HG03139 (cell line): ENCODE data around the gene BID.

Experiments used
- ATAC-seq: cut with Tn5 transposase; IDR thresholded peaks from one replicate; pipeline ENCODE4 v1.9.1; 2021; ENCODE audit not compliant: unreplicated experiment

Gene BID

DNA sequence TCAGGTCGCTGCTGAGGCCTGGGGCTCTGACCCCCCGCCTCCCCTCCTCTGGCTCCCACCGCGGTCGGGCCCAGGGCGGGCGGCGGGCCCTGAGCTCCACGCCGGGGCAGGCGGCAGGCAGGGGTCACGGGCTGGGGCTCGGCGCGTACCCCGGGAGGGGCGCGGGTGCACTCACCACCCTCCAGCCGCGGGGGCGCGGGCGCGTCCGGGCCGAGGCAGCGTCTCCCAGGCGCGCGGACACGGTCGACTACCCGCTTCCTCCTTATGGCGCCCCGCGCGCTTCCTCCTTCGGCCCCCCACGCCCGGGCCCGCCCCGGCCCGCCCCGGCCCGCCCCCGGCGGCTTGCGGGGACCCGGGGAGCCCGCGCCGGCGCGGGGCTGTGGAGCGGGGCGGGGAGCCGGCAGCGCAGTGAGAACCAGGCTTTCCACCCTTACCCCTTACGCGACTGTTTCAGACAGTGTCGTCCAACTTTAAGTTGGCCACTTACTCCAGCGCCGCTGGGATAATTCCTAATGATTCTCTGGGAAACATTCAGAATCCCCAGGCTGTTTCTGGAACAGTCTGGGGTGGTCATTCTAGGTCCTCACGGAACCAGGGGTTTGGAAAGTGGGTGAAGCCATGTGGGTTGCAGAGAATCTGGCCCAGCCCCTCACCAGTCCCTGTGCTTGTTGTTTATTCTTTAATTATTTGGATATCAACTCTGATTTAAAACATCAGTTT lies at the start of gene BID:
Gene BID (minus strand): TSS at position 264 of the 720 bp plus-strand sequence. CDS start 24,353 bp downstream, outside the sequence.
- no peak for ATAC-seq

DNA sequence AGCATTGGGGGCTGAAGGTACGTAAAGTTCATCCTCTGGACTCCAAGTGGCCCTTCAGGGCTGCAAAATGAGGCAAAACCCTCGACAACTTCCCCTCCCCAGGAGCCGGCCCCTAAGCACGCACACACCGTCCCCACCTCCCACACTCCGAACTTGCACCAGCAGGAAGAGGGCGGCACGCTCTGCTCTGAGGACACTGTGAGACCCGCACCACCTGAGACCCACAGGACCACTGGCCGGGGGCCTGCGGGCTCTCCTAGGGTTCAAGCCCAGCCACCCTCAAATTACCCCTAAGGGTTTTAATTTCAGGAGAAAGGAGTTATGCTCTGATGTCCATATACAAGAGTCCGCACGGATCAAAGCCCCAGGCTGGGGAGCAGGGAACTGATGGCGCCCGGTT lies 49.7 kb upstream of the BID start:
- no peak for ATAC-seq

DNA sequence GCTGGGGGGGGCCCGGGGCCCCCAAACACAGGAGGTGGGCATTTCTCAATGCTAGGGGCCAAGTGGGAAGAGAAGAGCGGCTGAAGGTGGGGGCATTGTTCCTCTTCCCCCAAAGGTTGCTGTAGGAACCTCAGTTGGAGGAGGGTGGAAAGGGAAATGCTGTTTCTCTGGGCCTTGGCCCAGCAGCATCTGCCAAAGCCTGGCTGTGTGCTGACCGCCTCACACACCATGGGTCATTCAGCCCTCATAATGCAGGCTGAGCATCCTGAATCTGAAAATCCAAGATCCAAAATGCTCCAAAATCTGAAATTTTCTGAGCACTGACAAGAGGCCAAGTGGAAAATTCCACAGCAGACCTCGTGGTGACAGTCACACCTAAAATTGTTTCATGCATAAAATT lies 49.0 kb upstream of the BID start:
- no peak for ATAC-seq

DNA sequence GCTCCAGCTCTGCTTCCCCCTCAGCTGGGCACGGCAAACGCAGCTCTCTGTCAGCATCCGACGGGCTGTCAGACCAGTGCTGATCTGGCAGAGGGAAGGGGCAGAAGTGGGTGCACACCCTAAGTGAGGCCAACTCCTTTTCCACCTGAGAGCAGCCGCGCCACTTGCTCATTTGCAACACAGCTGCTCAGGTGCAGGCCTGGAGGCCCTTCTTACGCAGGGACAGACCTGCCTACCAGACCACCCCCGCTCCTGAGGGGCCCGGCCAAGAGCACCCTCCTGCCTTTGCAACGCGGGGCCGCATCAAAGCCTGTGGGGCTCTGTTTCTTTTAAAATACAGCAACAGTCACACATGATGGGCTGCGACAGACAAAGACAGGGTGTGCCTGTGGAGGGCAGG lies 47.8 kb upstream of the BID start:
- ATAC-seq: no peak

DNA sequence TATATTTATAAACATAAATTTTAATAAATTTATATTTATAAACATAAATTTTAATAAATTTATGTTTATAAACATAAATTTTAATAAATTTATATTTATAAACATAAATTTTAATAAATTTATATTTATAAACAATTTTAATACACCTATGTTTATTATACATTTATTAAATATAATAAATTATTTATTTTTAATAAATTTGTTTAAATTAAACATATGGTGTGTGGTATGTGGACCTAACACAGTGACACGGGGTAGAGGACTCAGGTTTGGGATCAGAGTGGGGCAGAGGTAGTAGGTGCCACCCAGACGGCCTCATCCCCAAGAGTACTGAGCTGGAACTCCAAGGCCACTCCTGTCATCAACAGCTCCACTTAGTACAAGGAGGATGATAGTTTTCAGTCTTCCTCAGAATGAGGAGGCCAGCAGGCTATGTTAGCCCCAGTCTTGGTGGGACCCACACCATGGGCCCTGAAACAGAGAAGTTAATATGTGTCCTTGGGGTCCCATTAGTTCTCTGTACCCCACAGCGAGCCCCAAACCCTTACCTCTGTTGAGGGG lies 46.7 kb upstream of the BID start:
- ATAC-seq: no peak

DNA sequence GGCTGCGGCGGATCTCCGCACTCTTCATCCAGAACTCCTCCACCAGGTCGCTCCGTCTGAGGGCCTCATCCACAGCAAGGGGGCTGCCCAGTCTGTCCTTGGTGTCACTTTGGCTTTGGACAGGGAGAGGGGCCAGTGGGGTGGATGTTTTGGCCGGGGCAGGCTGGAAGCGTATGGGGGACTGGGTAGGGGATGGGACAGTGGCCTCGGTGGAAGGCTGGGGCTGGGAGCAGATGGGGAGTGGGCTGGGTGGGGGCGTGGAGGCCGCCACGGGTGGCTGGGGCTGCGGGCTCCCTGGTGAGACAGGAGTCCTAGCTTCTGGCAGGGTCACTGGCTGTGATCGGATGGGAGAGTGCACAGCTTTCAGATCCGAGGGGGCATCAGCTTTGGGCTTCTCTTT lies 44.4 kb upstream of the BID start:
- no peak for ATAC-seq

DNA sequence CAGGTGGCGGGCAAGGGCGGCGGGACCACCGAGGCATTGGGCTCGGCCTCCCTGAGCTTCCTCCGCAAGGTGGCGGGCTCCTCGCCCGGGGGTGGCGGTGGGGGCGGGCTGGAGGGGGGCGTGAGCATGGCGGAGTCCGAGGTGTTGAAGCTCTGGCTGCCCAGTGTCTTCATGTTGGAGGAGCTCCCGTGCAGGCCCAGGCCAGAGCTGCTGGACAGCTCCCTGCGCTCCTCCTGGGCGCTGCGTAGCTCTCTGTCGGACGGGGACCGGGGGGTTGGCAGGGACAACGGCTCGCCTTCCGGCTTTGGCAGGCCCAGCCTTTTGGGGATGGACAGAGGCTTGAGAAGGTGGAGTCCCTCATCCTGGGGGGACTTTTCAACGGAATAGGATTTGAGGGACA lies 43.9 kb upstream of the BID start:
- ATAC-seq: no peak

DNA sequence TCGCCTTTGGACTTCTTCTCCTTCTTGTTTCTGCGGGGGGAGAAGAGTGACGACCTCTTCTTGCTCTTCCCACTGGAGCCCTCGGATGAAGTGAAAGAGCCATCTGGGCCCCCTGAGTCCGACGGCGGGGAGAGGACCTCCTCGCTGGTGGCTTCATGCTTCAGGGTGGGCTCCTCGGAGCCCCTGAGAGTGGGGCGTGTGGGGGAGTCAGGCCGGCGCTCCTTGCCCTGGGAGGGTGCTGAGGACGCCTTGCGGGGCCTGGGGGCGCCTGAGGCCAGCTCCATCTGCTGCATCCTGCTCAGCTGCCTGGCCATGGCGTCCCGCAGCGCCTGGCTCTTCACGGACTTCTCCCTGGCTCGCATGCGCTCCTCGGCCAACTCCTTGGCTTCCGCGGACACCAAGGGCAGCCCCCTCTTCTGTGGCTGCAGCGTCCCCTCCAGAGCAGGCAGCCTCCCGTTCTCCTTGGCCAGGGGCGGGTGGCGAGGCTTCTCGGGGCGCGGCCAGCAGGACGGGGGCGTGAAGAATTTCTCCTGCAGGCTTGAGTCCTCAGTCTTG lies 43.3 kb upstream of the BID start:
- ATAC-seq: no peak

DNA sequence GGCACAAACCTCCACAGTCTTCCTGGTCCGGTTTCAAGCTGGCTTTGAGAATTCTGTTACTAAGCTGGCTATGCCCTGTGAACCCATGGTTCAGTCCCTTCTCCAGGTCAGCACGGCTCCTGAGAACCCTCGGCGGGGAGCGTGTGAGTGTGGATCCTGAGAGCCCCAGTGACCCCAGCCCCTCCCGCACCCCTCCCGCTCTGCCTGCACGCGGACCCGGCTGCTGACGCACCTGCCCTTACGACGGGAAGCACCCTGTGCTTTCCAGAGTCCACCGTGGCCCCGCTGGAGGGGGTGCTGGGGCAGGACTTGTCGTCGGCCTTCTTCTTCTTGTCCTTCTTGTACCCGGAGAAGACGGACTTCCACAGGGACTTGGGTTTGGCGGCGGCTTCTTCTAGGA lies 42.8 kb upstream of the BID start:
- no peak for ATAC-seq

DNA sequence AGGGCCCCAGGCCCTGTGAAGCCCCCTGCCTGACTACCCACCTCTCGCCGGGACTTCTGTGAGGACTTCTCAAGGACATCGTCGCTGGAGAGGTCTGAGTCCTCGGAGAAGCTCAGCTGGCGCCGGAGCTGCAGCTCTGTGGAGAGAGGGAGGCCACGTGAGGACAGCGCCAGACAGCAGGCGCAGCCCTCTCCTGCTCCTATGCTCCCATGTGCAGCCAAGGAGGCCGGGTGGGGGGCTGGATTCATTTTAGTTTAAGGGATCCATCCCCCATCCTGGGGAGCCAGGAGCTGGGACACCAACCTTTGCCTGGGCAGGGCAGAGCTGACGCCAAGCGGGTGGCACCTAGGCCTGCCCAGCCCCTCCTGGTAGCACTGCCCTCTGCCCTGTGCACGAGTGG lies 42.4 kb upstream of the BID start:
- ATAC-seq: no peak

DNA sequence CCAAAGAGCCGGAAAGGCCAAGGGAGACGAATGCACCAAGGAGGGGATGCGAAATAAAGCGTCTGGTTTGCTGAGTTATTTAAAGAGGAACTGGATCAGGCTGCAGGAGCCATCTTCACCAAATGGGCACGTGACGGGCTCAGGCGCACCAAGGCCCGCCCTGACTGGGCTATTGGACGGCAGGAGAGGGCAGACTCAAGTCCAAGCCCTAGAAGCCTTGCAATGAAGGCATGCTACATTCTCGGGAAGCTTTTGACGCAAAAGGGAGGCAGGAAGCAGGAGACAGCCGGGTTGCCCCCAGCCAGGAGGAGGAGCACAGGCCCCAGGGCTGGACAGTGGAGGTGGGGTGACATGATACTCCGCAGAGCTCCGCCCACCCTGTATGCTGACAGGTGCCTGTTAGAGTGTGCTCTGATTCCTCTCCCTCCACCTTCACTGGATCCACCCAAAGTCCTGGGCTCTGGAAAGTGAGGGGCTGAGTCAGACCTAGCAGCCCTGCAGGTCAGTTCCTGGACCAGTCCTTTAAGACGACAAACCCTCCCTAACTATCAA lies 41.5 kb upstream of the BID start:
- no peak for ATAC-seq

DNA sequence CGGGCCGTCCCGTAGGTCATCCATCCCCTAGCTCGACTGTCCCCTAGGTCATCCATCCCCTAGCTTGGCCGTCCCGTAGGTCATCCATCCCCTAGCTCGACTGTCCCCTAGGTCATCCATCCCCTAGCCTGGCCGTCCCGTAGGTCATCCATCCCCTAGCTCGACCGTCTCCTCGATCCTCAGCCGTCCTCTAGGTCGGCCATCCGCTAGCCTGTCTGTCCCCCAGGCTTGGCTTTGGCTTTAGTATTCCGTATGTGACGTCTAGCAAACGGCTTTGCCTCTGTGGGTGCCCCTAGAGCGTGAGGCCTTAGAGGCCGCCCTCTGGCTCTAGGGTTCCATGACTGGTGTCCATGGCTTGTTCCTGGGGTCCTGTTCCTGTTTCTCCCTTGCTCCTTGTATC lies 40.6 kb upstream of the BID start:
- ATAC-seq: no peak

DNA sequence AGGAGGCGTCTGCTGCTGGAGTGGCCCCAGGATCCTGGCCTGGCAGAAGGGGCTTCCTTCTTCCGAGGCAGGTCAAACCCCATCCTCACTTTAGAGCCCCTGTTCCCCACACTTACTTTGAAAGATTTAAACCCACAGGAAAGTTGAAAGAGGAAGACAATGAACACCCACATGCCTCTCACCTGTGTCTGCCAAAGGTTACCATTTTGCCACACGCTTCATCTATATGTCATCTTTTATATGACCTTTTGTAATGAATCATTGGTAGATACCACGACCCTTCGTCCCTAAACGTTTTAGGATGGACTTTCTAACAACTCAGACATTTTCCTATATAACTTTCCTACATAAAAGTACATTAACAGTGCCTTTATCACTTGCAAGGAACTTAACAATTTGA lies 39.8 kb upstream of the BID start:
- ATAC-seq: no peak

DNA sequence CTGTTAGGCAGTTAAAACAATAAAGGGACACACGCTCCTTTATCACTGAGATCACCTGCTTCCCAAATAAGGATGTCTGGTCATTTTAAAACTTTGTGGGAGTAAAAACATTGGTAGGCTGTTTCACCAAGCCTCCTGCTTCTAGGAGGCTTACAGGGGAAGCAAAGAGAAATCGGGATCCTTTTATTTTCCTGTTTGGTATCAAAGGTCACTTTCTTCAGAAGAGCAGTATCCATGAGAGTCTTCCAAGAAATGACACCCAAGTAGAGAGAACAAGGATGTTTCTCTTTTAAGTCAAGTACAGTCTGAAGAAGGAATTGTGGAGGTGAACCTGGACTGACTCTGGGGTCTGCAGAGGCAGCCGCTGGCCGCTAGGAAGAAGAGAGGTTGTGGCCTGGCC lies 36.9 kb upstream of the BID start:
- ATAC-seq: no peak

DNA sequence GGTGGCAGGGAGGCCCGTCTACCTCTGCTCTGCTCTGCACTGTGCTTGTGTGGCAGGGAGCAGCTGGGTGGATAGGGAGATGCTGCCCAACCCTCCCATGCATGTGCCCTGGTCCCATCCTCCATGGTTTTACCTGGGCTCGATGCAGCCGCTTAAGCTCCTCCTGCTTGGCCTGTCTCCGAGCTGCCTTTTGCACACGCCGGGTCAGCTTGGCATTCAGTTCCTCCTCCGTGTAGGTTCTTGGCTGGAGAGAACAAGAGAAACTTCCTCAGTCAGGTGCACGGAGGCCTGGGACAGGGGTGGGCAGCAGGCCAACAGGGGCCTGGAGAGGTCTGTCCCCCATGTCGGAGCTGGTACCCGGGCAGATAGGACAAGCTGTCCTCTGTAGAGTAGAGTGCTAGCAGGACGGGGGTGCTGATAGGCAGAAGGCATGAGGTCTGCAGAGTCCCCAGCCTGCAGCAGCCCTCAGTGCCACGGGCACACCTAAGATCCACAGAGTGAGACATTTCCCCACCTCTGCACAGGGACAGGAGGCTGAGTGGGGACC lies 36.4 kb upstream of the BID start:
- ATAC-seq: no peak

DNA sequence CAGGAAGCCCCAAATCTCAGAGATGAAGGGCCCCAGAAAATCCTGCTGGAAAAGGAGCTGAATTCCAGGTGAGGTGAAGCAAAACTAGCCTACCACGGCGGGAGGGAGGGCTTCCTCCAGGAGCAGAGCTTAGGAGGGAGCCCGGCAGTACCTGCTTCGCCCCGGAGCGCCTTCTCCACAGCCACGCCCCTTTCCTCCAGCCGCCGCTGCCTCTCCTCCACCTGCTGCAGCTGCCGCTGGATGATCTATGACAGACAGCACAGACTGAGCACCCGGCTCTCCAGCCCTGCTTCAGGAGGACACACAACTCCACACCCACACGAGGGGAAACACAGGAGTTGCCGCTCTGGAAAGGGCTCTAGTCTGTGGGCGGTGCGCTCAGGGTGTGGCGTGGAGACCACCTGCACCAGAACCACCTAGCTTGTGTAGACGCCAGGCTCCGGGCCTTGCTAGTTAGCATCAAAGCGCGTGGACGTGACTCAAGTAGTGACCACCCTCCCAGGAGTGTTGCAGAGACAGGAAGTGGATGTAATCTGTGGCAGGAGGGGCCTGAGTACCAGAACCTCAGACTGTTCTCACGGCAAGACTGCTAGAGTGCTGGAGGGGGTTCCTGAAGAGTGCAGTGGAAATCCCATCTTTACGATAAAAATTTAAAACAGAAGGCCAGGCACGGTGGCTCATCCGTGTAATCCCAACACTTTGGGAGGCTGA lies 34.6 kb upstream of the BID start:
- ATAC-seq: no peak

DNA sequence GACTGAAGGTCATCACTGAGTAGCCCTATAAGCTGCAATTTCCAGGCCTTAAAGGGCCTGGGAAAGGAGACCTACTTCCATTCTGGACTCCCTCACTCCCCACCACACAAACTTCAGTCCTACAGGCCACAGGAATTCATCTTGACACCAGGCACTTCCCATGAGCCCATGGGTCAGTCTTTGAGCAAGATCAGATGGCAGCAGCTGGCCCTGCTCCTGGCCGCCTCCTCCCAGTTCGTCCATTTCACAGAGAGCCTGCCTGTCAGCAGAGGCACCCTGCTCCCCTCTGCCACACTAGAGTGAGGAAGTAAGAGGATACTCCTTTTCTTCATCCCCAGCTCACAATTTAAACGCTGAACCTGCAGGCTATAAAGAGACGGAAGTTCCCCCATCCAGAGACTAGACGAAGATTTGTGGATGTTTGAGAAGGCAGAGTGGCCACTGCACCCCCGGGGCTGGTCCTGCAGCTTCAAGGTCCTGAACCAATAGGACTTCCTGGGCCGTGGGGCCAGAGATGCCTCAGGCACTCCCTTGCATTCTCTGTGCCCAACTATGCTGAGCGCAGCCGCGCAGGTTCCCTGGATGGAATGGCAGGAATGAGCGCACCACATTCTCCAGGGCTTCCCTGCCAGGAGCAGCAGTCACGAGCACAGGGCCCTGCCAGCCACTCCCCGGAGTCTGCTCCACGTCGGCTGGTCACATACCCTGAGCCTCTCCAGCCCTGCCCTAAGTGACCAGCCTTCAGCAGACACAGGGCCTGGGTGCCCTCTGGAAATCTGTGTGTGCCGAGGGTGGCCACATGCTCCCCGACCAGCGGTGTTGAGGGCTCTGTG lies 33.5 kb upstream of the BID start:
- no peak for ATAC-seq

DNA sequence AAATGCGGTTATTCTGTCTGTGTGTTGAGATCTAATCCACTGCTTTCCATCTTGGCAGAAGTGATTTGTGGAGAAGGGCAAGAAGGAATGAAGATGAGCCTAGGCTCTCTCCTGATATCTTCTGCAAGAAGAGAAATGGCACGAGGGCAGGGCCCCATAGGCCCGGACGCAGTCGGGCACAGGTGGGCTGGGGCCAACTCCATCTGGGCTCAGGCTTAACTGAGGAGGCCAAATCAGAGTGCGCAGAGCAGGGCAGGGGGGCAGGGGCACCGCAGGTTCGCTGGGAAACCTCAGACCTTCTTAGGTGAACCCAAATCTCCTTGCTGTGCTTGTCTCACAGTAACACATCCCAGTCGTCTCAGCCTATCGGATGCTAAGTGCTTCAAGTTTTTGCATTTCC lies 32.8 kb upstream of the BID start:
- no peak for ATAC-seq

DNA sequence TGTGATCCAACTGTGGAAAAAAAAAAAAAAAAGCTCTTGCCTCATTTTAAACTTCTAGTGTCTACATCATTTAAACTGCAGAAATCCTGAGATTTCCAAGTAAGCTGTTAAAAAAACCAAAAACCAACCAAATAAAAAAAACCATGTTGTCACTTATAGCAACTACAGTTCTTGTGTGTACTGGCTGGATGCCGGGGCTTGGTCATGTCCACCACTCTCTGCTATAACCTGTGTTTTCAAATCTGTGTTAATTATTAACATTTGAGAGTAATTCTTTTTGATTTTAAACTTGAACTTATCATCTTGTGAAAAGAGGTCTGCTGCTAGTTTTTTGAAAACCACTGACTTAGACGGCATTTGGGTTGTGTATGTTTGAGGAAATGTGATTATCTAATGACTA lies 32.2 kb upstream of the BID start:
- ATAC-seq: no peak

DNA sequence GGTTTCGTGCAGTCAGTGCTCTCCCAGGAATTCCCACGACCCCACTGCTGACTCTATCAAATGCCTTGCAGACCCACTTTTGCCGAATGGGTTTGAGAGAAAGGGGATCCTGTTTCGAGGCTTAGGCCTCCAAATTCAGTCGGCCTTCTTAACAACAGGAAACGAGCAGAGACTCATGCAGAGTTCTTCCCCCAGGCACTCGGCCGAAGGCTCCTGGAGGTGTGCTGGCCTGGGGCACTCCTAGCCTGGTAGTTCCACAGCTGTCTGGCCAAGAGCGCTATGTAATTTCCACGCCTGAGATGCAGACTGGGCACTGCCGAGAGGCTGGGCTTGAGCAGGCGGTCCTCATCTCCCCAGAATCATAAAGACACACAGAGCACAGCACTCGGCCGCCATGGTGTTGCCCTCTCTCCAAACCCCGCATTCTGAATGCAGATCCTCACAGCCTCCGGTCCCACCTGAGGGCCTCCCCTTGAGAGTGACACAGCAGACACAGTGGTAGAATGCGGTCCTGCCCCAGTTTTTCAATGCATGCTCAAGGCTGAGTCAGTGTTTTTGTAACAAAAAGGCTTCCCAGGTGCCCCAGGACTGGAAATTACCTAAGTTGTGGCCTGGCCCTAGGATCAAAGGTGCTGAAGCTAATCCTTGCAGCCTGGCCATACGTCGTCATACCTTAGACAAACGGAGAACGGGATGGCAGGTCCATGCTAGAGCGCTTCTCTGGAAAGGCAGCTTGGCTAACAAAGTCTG lies 30.2 kb upstream of the BID start:
- ATAC-seq: no peak
